Loucy (cell line): ENCODE measurements around the gene VWA5A.

Experiments
- H2AFZ ChIP-seq: fragments of 200-600 bp; sonication (generic); 2 replicates; pipeline ENCODE4 v1.6.0; 2016; ENCODE audit warnings: antibody characterized with exemption, mild to moderate bottlenecking, low read length, moderate library complexity
- H3F3A ChIP-seq: fragments of 200-600 bp; 2 replicates; pipeline ENCODE4 v1.6.0; 2016; ENCODE audit warnings: antibody characterized with exemption, low read depth, mild to moderate bottlenecking
- H3K27me3 ChIP-seq: fragments of 200-600 bp; sonication (generic); 2 replicates; pipeline ENCODE4 v1.6.1; 2014; ENCODE audit warnings: low read length, mild to moderate bottlenecking; ENCODE audit not compliant: insufficient read depth, poor library complexity, severe bottlenecking
- H3K36me3 ChIP-seq: fragments of 200-600 bp; sonication (generic); 2 replicates; pipeline ENCODE4 v1.6.1; 2016; ENCODE audit warnings: low read length; ENCODE audit not compliant: insufficient read depth
- H3K4me1 ChIP-seq: fragments of 200-600 bp; sonication (generic); 2 replicates; pipeline ENCODE4 v1.5.1; 2014; ENCODE audit warnings: low read length, mild to moderate bottlenecking; ENCODE audit not compliant: insufficient read depth, poor library complexity, severe bottlenecking
- H3K4me2 ChIP-seq: fragments of 200-600 bp; sonication (generic); 2 replicates; pipeline ENCODE4 v1.6.0; 2014; ENCODE audit warnings: antibody characterized with exemption, low read length, low read depth, mild to moderate bottlenecking; ENCODE audit not compliant: poor library complexity, severe bottlenecking
- H3K4me3 ChIP-seq: fragments of 200-600 bp; sonication (generic); 2 replicates; pipeline ENCODE4 v1.5.1; 2014; ENCODE audit warnings: low read length, mild to moderate bottlenecking, mixed read lengths; ENCODE audit not compliant: poor library complexity, severe bottlenecking
- H3K79me2 ChIP-seq: fragments of 200-600 bp; sonication (generic); 2 replicates; pipeline ENCODE4 v1.6.1; 2014; ENCODE audit warnings: low read length; ENCODE audit not compliant: insufficient read depth
- H3K9ac ChIP-seq: fragments of 200-600 bp; sonication (generic); 2 replicates; pipeline ENCODE4 v1.6.0; 2014; ENCODE audit warnings: mild to moderate bottlenecking, low read depth, low read length, moderate library complexity; ENCODE audit not compliant: poor library complexity, severe bottlenecking
- H3K9me2 ChIP-seq: fragments of 200-600 bp; sonication (generic); replicated peaks from 2 replicates; pipeline ENCODE4 v1.6.1; 2016; ENCODE audit warnings: low read depth, low read length, mixed read lengths
- H3K9me3 ChIP-seq: fragments of 200-600 bp; sonication (generic); 2 replicates; pipeline ENCODE4 v1.6.1; 2014; ENCODE audit warnings: mild to moderate bottlenecking, antibody characterized with exemption, low read length, low read depth; ENCODE audit not compliant: insufficient read depth
- H4K20me1 ChIP-seq: fragments of 200-600 bp; sonication (generic); 2 replicates; pipeline ENCODE4 v1.6.0; 2014; ENCODE audit warnings: antibody characterized with exemption, low read length, mild to moderate bottlenecking; ENCODE audit not compliant: insufficient read depth, poor library complexity, severe bottlenecking
- CTCF ChIP-seq: fragments of 200-600 bp; sonication (generic); conservative IDR thresholded peaks from 2 replicates; pipeline ENCODE4 v1.5.1; 2014; ENCODE audit warnings: mild to moderate bottlenecking, antibody characterized with exemption, low read length
- EZH2phosphoT487 ChIP-seq: fragments of 200-600 bp; IDR thresholded peaks from 2 replicates; pipeline ENCODE4 v1.6.1; 2018; ENCODE audit warnings: antibody characterized with exemption, mild to moderate bottlenecking, moderate library complexity, borderline replicate concordance

Gene VWA5A

GRCh38 chr11:124072147-124072546, 43.1 kb upstream of the VWA5A start:
- no peak for TF ChIP-seq EZH2phosphoT487
- TF ChIP-seq CTCF = no peak
- H3K9ac ChIP-seq = no peak overlapping the region
- H3K9me3 ChIP-seq = no peaks in the 10 kb centered on the region
- H3K36me3 ChIP-seq = no peaks in the 10 kb centered on the region
- H3F3A ChIP-seq = no peaks in the 10 kb centered on the region
- no peaks in the 10 kb centered on the region for H3K27me3 ChIP-seq
- H4K20me1 ChIP-seq = no peaks in the 10 kb centered on the region
- H3K4me3 ChIP-seq = no peak overlapping the region
- H3K4me2 ChIP-seq = no peak overlapping the region
- H2AFZ ChIP-seq = no peak overlapping the region
- H3K79me2 ChIP-seq = no peaks in the 10 kb centered on the region
- H3K9me2 ChIP-seq = no peaks in the 10 kb centered on the region
- no peaks in the 10 kb centered on the region for H3K4me1 ChIP-seq

DNA sequence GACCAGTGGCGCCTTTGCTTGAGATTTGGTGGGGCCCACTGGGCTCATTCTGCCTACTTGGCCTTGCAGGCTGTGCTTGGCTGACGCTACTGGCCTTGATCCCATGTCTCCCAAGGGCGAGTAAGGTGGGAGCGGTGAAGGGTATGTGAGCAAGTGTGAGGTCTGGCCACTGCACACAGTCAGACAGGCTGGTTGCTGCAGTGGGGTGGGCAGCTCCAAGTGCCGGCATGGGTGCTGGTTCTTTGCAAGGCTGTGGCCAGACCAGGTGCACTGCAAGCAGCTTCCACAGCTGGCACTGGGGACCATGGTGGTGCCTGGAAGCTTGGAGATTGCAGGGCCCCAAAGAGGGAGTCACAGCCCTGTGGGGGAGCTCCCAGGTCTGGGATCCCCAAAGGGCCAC, 40.7 kb upstream of the VWA5A start:
- no peaks in the 10 kb centered on the region for H3F3A ChIP-seq
- H3K4me3 ChIP-seq = no peak overlapping the region
- H4K20me1 ChIP-seq = no peaks in the 10 kb centered on the region
- H3K4me2 ChIP-seq = no peak overlapping the region
- H3K27me3 ChIP-seq = no peaks in the 10 kb centered on the region
- H3K9me3 ChIP-seq = no peaks in the 10 kb centered on the region
- H3K4me1 ChIP-seq = no peaks in the 10 kb centered on the region
- TF ChIP-seq CTCF (no peak), EZH2phosphoT487 (no peak)
- no peaks in the 10 kb centered on the region for H3K36me3 ChIP-seq
- no peak overlapping the region for H3K9ac ChIP-seq
- H2AFZ ChIP-seq = no peak overlapping the region
- no peaks in the 10 kb centered on the region for H3K9me2 ChIP-seq
- H3K79me2 ChIP-seq = no peaks in the 10 kb centered on the region

DNA sequence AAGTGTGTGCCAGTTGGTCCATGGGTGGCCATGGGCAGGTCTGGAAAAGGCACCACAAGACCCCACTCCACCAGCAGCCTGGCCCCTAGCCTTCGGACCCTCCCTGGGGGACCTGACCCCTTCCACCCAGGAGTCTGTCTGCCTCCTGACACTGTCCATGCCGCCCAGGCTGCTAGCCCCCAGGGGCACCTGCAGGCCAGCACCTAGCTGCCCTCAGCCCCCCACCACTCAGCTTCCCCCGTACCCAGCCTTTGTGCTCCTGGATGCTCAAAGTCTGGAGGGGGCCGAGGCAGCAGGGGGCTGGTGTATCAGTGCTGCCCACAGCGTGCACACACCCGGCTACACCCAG, 39.8 kb upstream of the VWA5A start:
- no peaks in the 10 kb centered on the region for H3K79me2 ChIP-seq
- H3K9ac ChIP-seq = no peak overlapping the region
- no peak overlapping the region for H3K4me3 ChIP-seq
- no peaks in the 10 kb centered on the region for H4K20me1 ChIP-seq
- no peaks in the 10 kb centered on the region for H3K9me2 ChIP-seq
- H2AFZ ChIP-seq = no peak overlapping the region
- H3K9me3 ChIP-seq = no peaks in the 10 kb centered on the region
- H3K4me2 ChIP-seq = no peak overlapping the region
- H3K27me3 ChIP-seq = no peaks in the 10 kb centered on the region
- H3K4me1 ChIP-seq = no peaks in the 10 kb centered on the region
- no peaks in the 10 kb centered on the region for H3F3A ChIP-seq
- TF ChIP-seq EZH2phosphoT487 (no peak), CTCF (no peak)
- no peaks in the 10 kb centered on the region for H3K36me3 ChIP-seq
